Skin of body (tissue), 2 donors: Measurements from ENCODE around the gene HGFAC. TPM values are rescaled to one million over a fixed set of nuclear protein-coding genes. Genes with fewer than 3 reads are reported as not detected.

ENCODE experiments used
- DNase-seq: peaks from one replicate; lab custom pipeline; 2025; lab: John Stamatoyannopoulos, UW
- total RNA-seq: library from RNA; depleted of rRNA; stranded (reverse); fragments of >200 nt; gene quantifications from one replicate; pipeline ENCODE4 v1.2.3, GENCODE V29; 2014

Gene HGFAC
- total RNA-seq, 1 donor from 2014 or later, result 0.20 TPM

DNA sequence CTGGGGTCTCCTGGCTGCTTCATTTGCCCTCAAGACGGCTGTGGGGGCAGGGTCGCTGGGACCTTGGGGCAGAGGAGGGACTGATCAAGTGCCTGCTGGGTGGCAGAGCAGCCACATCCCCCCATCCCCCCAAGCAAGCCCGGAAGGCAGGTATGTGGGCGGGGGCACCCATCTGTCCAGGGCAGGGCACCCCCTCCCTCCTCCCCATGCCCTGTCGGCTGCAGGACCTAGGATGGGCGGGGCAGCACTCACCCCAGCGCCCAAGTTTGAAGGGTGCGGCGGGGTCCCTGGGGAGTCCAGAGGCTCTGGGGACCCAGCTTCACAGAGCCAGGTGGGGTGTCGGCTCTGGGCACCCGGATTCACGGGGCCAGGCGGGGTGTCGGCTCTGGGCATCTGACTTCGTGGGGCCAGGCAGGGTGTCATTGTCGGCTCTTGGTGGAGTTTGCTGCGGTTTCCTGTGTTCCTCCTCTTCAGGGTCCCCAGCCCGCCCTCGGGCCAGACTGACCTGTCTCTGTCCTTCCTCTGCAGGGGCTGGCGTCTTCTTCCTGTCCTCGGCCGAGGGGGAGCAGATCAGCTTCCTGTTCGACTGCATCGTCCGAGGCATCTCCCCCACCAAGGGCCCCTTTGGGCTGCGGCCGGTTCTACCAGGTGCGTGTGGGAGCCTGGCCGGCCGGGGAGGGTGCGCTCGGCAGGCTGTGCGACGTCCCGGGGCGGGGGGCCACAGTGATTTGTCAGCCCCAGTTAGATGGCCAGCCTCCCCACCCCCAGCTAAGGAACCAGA is 43.4 kb downstream of the HGFAC start:
- no peak for DNase-seq

DNA sequence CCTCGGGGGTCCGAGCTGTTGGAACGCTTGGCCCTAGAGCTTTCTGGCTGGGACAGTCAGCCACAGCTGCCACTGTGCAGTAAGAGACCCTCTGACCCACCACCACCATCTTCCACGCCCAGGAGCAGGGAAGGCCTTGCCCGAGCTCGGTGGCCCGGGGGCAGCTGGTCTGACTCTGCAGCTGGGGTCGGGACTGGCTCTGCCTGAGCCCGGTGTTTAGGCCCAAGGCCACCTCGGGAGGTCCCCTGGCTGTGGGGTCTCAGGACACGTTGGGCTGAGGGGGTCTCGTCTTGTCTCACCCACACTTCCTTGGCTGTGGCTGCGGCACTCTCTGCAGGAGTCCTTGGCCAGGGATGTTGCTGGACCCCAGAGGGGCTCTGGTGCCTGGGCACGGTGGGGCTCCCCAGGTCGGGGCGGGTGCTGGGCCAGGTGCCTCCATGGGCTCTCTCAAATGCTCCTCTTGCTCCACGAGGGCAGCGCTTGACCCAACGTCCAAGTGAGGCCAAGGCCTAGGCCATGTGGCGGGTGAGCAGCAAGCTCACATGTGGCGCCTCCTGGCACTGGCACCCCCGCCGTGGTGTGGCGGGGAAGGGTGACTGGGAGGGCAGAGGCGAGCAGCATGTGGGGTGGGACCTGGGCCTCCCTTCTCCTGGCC is 44.2 kb downstream of the HGFAC start:
- DNase-seq, result no peak

DNA sequence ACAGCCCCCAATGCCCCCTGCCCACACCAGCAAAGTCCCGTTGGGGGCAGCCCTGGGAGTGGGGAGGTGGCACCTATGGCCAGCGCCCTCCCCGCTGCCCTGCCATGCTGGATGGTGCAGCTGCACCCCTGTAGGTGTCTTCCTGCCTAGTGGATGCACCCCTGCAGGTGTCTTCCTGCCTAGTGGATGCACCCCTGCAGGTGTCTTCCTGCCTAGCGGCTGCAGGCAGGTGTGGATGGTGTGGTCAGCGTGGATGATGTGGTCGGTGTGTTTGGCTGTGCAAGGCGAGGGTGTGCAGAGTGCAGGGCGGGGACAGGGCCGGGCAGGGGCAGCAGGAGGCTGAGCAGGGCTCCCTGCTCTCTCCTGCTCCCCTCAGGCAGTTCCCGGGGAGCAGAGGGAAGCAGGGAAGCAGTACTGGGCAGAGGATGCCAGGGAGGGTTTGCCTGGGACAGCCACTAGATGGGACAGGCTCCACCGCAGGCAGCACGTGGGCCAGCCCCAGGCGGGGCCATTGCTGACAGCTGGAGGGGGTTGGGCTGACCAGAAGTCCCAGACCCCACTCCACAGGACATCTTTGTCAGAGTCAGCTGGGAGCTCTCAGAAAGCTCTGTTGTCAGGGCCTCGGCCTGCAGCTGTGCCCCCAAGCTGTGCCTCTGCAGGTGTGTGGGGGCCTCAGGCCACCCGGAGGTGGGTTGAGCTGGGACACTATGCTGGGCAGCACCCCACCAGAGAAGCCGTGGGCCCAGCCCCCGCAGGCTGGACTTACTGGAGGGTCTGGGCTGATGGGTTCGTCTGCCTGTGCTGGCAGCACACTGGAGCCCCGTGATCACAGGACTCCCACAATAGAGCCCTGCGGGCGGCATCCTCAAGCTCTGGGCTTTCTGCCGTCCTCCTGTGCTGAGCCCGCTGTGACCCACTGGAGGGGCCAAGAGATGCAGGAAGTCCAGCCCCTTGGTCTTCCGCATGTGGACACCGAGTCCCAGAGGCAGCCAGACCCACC is 45.1 kb downstream of the HGFAC start:
- DNase-seq, result no peak

DNA sequence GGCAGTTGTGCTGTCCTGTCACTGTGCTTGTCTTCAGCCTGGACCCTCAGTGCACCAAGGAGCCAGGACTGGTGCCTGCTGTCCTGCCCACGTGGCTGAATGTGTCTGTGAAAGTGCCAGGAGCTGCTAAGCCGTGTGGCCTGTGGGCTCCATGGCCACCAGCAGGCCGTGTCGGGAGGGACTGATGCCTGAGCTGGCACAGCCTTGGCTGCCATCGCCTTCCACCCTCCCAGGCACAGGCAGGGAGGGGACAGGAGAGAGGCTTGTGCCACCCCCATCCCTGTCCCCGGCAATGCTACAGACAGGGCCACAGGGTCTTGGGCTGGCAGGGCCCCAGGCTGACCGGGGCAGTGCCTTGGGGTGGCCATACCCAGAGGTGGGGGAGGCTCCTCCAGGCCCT is 46.1 kb downstream of the HGFAC start:
- no peak for DNase-seq

DNA sequence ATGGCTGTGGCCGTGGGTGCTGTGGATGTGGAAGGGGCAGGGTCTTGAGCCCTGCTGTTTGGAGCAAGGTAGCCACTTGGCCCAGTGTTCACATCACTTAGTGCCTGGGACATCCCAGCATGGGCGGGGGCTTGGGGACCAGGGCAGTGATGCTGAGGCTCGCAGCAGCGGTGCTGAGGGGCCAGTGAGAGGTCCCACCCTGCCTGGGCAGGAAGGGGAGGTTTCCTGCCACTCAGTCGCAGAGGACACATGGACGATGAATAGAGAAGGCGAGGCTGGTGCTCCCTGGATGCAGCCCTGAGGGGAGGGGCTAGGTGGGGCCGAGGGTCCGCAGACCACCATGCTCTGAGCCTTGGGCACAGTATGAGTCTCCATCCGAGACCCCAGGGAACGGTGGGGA is 47.1 kb downstream of the HGFAC start:
- no peak for DNase-seq

DNA sequence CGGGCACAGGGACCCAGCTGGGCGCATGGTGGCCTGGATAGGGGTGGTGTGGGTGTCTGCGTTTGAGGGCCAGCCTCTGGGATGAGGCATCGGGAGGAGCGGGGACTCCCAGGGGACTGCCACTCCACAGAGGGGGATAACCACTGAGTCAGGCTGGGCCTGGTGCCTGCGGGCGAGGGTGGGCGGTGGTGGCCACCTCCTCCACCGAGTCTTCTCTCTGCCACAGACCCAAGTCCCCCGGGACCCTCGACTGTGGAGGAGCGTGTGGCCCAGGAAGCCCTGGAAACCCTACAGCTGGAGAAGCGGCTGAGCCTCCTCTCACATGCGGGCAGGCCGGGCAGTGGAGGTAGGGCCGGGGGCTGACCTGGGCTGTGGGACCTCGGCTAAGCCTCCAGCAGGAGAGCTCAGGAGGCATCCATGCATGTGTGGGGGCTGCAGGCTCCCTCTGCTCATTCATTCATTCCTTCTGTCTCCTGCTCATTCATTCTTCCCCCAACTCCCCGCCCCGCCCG is 47.7 kb downstream of the HGFAC start:
- no peak for DNase-seq

DNA sequence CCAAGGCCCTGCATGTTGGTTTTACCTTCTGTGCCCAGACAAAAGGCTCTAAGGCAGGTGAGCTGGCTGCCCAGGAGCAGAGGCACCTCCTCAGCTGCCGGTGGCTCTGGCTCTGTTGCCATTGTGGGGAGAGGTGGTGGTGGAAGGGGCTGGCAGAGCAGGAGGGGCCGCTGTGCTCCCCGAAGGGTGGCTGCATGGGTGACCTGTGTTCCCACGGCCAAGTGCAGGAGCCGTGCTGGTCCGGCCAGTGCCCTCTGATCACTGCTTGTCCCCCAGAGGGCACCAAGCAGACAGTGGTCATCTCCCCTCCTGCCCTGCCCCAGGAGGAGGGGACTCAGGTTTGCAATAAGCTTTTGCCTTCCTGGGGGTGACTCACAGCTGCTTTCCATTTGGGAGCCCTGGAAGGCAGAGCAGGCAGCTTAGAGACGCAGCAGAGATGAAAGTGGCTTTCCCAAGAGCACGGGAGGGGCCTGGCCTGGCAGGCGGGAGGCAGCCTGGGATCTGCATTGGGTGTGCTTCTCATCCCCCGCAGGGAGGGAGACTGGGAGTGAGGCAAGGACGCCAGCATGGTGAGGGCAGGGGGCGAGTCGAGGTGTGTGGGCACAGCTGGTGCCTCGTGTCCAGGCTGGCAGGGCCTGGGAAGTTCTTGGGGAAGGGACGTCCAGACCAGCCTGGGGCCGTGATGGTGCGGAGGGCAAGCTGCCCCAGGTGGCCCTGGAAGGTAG is 50.1 kb downstream of the HGFAC start:
- DNase-seq, result no peak

DNA sequence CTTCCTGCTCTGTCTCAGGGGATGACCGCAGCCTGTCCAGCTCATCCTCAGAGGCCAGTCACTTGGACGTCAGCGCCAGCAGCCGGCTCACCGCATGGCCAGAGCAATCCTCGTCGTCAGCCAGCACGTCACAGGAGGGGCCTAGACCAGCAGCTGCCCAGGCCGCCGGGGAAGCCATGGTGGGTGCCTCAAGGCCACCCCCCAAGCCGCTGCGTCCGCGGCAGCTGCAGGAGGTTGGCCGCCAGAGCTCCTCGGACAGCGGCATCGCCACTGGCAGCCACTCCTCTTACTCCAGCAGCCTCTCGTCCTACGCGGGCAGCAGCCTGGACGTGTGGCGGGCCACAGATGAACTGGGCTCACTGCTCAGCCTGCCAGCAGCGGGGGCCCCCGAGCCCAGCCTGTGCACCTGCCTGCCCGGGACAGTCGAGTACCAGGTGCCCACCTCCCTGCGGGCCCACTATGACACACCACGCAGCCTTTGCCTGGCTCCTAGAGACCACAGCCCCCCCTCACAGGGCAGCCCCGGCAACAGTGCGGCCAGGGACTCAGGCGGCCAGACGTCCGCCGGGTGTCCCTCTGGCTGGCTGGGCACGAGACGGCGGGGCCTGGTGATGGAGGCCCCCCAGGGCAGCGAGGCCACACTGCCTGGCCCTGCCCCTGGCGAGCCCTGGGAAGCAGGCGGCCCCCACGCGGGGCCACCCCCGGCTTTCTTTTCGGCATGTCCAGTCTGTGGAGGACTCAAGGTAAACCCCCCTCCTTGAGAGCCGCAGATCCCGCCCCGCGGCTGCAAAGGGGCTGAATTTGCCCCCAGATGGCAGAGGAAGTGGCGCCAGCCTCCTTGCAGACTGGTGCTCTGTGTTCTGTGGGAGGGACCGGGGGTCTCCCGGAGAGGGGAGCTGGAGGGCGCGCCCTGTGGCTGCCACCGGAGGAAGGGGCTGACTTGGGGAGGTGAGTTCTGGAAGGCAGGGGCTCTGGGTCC is 51.3 kb downstream of the HGFAC start:
- no peak for DNase-seq

DNA sequence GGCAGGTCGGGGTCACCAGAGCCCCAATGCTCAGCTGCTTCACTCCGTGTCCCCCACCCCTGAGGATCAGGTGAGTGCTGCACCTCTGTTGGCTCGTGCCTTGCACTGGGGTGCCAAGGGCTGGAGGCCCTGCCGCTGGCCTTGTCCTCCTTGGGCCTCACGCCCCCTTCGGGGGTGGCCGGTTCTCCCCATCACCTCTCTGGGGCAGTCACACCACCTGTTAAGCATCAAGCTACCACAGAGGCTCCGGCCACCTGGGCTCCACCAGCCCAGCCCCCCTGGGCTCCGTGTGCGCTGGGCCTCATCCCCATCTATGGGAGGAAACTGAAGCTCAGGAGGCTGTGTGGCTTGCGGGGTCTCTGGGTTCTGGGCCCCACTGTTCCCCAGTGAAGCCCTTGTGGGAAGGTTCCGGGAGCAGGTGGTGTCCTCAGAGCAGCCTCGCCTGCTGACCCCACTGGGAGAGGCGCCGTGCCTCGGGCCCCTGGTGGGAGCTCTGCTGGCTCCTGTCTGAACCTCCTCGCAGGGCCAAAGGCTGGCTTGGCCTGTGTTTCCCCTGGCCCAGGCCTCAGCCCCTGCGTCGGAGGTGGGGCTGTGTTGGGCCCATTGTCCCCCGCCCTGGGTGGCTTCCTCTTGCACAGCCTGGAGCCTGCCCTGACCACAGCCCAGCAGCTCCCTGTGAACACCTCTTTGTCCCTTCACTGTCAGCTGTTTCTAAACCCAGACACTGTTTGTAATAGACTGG is 52.1 kb downstream of the HGFAC start:
- DNase-seq, result no peak

DNA sequence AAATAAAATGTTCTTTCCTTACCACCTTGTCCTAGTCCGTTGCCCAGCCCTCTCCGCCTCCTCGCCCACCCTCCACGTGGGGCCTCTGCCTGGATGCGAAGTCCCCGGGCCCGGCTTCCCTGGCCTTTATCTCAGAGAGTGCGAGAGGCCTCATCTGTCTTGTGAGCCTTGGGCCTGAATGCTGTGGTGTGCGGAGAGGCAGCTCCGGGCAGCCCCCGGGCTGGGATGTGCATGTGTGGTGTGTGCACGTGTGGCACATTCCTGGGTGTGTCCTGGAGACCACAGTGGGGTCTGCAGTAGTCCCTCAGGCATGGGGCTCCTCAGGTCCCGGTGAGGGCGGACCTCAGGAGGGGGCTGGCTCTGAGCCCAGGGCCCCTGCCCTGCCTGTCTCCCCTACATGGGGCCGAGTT is 52.7 kb downstream of the HGFAC start:
- DNase-seq, result no peak

DNA sequence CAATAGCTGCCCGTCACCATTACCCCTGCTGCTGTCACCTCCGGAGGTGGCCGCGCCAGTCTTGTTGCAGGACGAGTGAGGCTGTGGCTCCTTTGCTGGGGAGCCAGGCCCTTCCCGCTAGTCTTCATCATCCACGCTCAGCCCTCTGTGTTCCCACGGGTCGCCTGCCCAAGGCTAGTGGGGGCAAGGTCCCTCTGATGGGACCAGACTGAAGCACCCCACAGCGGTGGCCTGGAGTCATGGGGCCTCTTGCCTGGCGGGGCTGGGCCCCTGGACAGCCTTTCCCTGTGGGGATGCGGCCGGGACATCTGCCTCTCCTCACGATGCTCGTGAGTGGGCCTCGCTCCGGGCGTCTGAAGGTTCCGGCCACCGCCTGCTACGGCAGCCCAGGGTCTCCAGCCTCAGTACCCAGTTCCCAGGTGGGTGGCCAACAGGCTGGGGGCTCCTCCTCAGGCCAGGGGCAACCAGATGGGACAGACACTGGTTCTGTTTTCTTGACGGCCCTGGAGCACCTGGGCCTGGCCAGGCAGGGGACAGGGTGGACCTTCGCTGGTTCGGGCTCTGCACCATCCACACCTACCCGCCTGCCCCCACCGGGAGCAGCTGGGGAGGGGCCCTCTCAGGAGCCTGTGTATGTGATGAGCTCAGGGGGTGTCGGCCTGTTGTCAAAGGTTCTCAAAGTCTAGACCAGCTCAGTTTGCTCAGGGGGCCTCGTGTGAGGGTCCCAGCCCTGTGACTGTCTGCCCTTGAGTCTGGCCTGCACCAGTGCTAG is 53.6 kb downstream of the HGFAC start:
- DNase-seq, result no peak

DNA sequence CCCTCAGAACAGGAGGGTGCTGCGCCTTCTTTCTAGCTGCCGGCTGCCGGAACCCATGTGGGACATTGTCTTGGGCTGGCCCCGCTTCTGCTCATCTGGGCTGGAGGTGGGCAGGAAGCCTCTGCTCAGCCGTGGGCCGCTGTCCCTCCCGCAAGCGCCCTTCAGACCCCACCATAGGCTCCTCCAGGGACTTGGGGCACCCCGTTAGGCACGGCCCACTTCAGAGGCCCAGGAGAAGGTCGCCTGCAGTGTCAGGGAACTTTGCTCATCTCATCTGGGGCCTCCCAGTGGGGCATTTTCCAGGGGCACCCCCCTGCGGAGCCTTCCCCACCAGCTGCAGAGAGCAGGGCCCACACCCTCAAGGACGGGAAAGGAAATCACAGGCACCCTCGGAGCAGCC is 54.3 kb downstream of the HGFAC start:
- DNase-seq, result no peak

DNA sequence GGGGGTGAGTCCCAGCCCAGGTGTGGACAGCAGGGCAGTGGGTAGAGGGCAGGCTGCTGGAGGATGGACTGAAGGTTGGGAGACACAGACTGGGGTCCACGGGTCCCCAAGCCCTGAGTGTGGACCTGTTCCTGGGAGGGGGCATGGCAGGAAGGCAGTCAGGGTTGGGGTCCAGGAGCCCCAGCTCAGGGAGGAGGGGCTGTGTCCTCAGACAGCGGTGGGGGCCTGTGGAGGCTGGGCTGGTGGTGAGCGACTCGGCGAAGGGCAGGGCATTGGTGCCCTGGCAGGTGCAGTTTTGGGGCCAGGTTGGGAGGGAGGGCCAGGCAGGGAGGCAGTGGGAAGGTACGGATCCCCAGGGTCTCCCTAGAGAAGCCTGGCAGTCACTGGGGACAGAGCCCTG is 55.3 kb downstream of the HGFAC start:
- DNase-seq, result no peak

DNA sequence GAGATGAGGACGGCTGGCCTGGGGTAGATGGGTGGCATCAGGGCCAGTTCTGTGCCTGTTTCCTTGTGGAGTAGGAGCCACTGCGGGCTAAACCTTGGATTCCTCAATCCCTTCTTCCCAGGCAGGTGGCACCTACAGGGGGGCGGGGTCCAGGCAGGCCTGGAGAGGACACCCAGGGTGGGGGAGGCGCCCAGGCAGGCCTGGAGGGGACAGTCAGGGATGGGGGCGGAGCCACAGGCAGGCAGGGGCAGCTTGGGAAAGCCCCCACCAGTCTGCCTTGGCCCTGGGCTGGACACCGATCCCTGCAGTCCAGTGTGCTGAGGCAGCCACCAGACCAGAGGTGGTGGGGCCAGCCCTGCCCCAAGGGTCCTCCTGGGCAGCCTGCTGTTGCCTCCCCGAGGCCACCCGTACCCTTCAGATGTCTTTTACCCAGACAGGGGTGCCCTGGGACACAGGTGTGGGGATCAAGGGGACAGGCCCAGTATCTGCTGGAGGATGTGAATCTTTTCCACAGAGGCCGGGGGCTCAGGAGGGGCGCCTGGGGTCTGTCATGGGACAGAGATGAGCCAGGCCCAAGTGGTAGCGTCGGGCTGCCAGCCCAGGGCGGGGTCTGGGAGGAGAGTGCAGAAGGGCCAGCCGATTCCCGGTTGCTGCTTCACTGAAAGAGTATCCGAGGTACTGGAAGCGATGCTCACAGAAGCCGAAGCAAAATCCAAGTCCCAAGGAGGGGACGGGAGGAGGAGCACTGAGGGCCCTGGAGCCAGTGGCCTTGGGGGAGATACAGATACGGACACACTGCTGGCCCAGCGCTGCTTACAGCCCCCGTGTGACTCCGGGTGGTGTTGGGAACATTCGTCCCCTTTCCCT is 56.0 kb downstream of the HGFAC start:
- no peak for DNase-seq

DNA sequence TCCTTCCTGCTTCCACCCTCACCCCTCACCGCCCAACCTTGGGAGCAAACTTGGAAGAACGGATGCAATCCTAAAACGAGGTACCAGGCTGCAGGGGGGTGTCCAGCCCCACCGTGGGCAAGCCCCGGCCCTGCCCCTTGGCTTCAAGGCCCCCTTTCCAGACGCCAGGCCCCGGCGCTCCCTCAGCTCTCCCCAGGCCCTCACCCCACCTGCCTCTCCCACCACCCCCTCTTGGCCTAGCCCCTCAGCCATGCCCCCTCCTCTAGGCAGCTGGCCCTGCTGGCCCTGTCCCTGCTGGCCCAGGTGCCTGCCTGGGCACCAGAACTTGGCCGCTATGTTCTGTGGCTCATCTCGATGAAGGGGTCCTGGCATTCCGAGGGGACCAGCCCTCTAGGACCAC is 56.6 kb downstream of the HGFAC start:
- no peak for DNase-seq
